Natural killer cell (primary cell): ENCODE data around the gene PDK4. TPM values are rescaled to one million over a fixed set of nuclear protein-coding genes. Genes with fewer than 3 reads are reported as not detected.

Source experiments
- total RNA-seq, 4 donors: library from RNA; stranded (reverse); fragments of 120-200 nt in 1 of 4; gene quantifications; one replicate each; pipeline versions ENCODE4 v1.2.3 to v1.2.4, GENCODE V29; 2013 to 2022

PDK4 gene
- total RNA-seq, 3 donors from 2014 or later (not counting 1 experiment from before 2014, with no cell fraction given) = 0.78 to 3.8 (median 2.3) TPM

Other genes starting within 250 kb of the PDK4 start
- not detected for gene PON3, start 200.1 kb downstream of the PDK4 start, total RNA-seq
- gene PON2, start 161.5 kb downstream of the PDK4 start, total RNA-seq = 10 to 100 TPM; 26.6 to 35.7 (median 35.6) TPM
- gene ASB4, start 110.6 kb downstream of the PDK4 start, total RNA-seq = not detected
- gene DYNC1I1, start 176.0 kb upstream of the PDK4 start, total RNA-seq = not detected